Right cardiac atrium (tissue), 5 donors: ENCODE data around the gene NAT14. TPM values are rescaled to one million over a fixed set of nuclear protein-coding genes. Genes with fewer than 3 reads are reported as not detected.

Experiments
- ATAC-seq, 2 donors: fragments of 200-7000 bp; cut with Tn5 transposase; one replicate each; pipeline versions ENCODE4 v1.8.0 to v1.9.1; 2020; ENCODE audit warnings: moderate library complexity in 2 of 2, mild to moderate bottlenecking in 1 of 2
- DNase-seq, 3 donors: peaks; one replicate each; pipeline ENCODE4 v3.0.0-alpha.2; 2020
- H3K27ac ChIP-seq: one replicate; pipeline ENCODE4 v1.5.1; 2013; ENCODE audit warnings: mild to moderate bottlenecking, low read length, control low read depth, moderate library complexity
- H3K27me3 ChIP-seq: one replicate; pipeline ENCODE4 v1.6.1; 2013; ENCODE audit not compliant: control insufficient read depth, insufficient read depth
- H3K4me1 ChIP-seq: one replicate; pipeline ENCODE4 v1.6.1; 2013; ENCODE audit warnings: low read length; ENCODE audit not compliant: control insufficient read depth, insufficient read depth
- H3K4me3 ChIP-seq: one replicate; pipeline ENCODE4 v1.5.1; 2013; ENCODE audit warnings: low read length, control low read depth
- H3K9me3 ChIP-seq: one replicate; pipeline ENCODE4 v1.6.1; 2013; ENCODE audit warnings: low read length; ENCODE audit not compliant: control insufficient read depth
- WGBS: extraction: QIAGEN DNeasy Blood & Tissue Kit; methylation state at CpG from one replicate; pipeline ENCODE4 v1.1.7; 2013; 5-methylcytosine and 5-hydroxymethylcytosine counted together
- intact Hi-C, 4 donors: fragments of 100-400 bp; cut with DNase I; formaldehyde crosslinking; loops; one replicate each; pipeline versions ENCODE4 v1.11.0 to v1.14.0; 2022 to 2023
- long read RNA-seq, 4 donors: library from polyadenylated mRNA; unstranded; transcript quantifications; one replicate each; pipeline ENCODE4 v2.0.0, GENCODE V29; 2020 to 2021
- polyA plus RNA-seq: library from polyadenylated mRNA; stranded (reverse); fragments of 200-250 nt; gene quantifications from one replicate; pipeline ENCODE4 v1.2.3, GENCODE V29; 2013
- total RNA-seq, 4 donors: library from RNA; stranded (reverse); fragmentation: NEBNext Ultra II Directional; extraction: Animal tissue kit (Norgen Biotek cat#: 25700); gene quantifications; one replicate each; pipeline ENCODE4 v1.2.1, GENCODE V29; 2021
- donor health status: healthy with polysubstance abuse.
- donor health status: DM: no; HTN: yes; CAD: no.
- donor health status: DM: no; HTN: no; CAD: no.
- donor health status: DM: no; HTN: yes; CAD: no; lungs with severe emphysema.
- donor health status: DM: yes; HTN: yes; CAD: no.

The NAT14 gene
- total RNA-seq (10 to 100 TPM; 13.6 to 20.8 (median 15.0) TPM), polyA plus RNA-seq (15.8 TPM)
- long read RNA-seq, donor 1, transcript NAT14-201 (3 exons, 1,536 nt), result major isoform, 11 of 14 reads
- long read RNA-seq, donor 1, partial matches to known transcripts, result 0 of 14 reads
- long read RNA-seq, donor 1, other reads (novel, unspliced or antisense), result 2 of 14 reads
- long read RNA-seq, donor 2, transcript NAT14-201 (3 exons, 1,536 nt), result major isoform, 8 of 10 reads
- long read RNA-seq, donor 2, partial matches to known transcripts, result 0 of 10 reads
- long read RNA-seq, donor 2, other reads (novel, unspliced or antisense), result 2 of 10 reads
- long read RNA-seq, donor 3, partial matches to known transcripts, result 0 of 1 reads
- long read RNA-seq, donor 3, other reads (novel, unspliced or antisense), result 1 of 1 reads
- long read RNA-seq, donor 4, transcript NAT14-201 (3 exons, 1,536 nt), result major isoform, 9 of 12 reads
- long read RNA-seq, donor 4, partial matches to known transcripts, result 2 of 12 reads
- long read RNA-seq, donor 4, other reads (novel, unspliced or antisense), result 0 of 12 reads

GRCh38 chr19:55484593-55485438 lies at the start of gene NAT14:
Gene NAT14 (plus strand): TSS chr19:55485188. CDS start chr19:55485709, 521 bp downstream.
- H3K9me3 ChIP-seq, result no peaks in the 10 kb centered on the region
- H3K27ac ChIP-seq, result peak within 1 kb of the TSS; percentile 79
- intact Hi-C loops, result no loop called here
- peak within 1 kb of the TSS; percentile 64 for H3K4me3 ChIP-seq
- ATAC-seq, result peak; percentile 43 to 50
- peaks cover 3% of the 10 kb centered on the region for H3K4me1 ChIP-seq
- peak; percentile 71 to 87 (median 84) for DNase-seq
- no peaks in the 10 kb centered on the region for H3K27me3 ChIP-seq
- WGBS, result 2% methylated on average over 78 of the region's 78 CpGs

- 40% methylated on average over 8 of the region's 8 CpGs for WGBS
- ATAC-seq (no peak), DNase-seq (no peak)
- Histone ChIP-seq H3K4me1 (no peaks in the 10 kb centered on the region), H3K9me3 (no peaks in the 10 kb centered on the region), H3K4me3 (no peak overlapping the region), H3K27ac (no peak overlapping the region), H3K27me3 (no peaks in the 10 kb centered on the region)
- intact Hi-C loops, result no loop called here
These were observed 48.1 kb upstream of the NAT14 start for GRCh38 chr19:55436847-55437246.

- H3K27ac ChIP-seq, result no peak overlapping the region
- H3K27me3 ChIP-seq, result no peaks in the 10 kb centered on the region
- DNase-seq (peak; percentile 50 to 84 (median 84)), ATAC-seq (peak; percentile 66 to 77)
- H3K9me3 ChIP-seq, result no peaks in the 10 kb centered on the region
- WGBS, result 3% methylated on average over 17 of the region's 17 CpGs
- no peaks in the 10 kb centered on the region for H3K4me1 ChIP-seq
- no peak overlapping the region for H3K4me3 ChIP-seq
- intact Hi-C loops, result no loop called here
These were observed 47.6 kb upstream of the NAT14 start for GRCh38 chr19:55437410-55437809.

- WGBS, result 78% methylated on average over 5 of the region's 5 CpGs
- H3K27me3 ChIP-seq, result no peaks in the 10 kb centered on the region
- H3K4me3 ChIP-seq, result no peak overlapping the region
- no peak overlapping the region for H3K27ac ChIP-seq
- H3K9me3 ChIP-seq, result no peaks in the 10 kb centered on the region
- ATAC-seq, result no peak
- no peaks in the 10 kb centered on the region for H3K4me1 ChIP-seq
- intact Hi-C loops, result no loop called here
- no peak for DNase-seq
These were observed 45.9 kb upstream of the NAT14 start for GRCh38 chr19:55439052-55439451.

GRCh38 chr19:55440411-55441105 lies 44.4 kb upstream of the NAT14 start:
- Histone ChIP-seq H3K4me3 (no peak overlapping the region), H3K27ac (no peak overlapping the region), H3K27me3 (no peaks in the 10 kb centered on the region), H3K4me1 (no peaks in the 10 kb centered on the region), H3K9me3 (no peaks in the 10 kb centered on the region)
- DNase-seq, result peak in 2 of 3 donors; percentile 62 to 68
- WGBS, result 8% methylated on average over 39 of the region's 39 CpGs
- intact Hi-C loops, result no loop called here
- no peak for ATAC-seq

GRCh38 chr19:55441319-55441691 lies 43.7 kb upstream of the NAT14 start:
- Histone ChIP-seq H3K27ac (no peak overlapping the region), H3K9me3 (no peaks in the 10 kb centered on the region), H3K27me3 (no peaks in the 10 kb centered on the region), H3K4me3 (no peak overlapping the region), H3K4me1 (no peaks in the 10 kb centered on the region)
- intact Hi-C loops, result no loop called here
- 4% methylated on average over 21 of the region's 21 CpGs for WGBS
- no peak for ATAC-seq
- DNase-seq, result no peak

- DNase-seq (peak in 1 of 3 donors; percentile 53), ATAC-seq (no peak)
- intact Hi-C loops, result no loop called here
- WGBS, result 3% methylated on average over 39 of the region's 39 CpGs
- H3K27ac ChIP-seq, result no peak overlapping the region
- H3K27me3 ChIP-seq, result no peaks in the 10 kb centered on the region
- no peaks in the 10 kb centered on the region for H3K4me1 ChIP-seq
- H3K4me3 ChIP-seq, result no peak overlapping the region
- no peaks in the 10 kb centered on the region for H3K9me3 ChIP-seq
These were observed 43.2 kb upstream of the NAT14 start for GRCh38 chr19:55441692-55442321.

GRCh38 chr19:55442372-55442961 lies 42.5 kb upstream of the NAT14 start:
- no peaks in the 10 kb centered on the region for H3K27me3 ChIP-seq
- WGBS, result 1% methylated on average over 72 of the region's 72 CpGs
- intact Hi-C loops, result no loop called here

GRCh38 chr19:55443045-55443823 lies 41.8 kb upstream of the NAT14 start, which contains the start of gene SHISA7:
Gene SHISA7 (minus strand): TSS chr19:55443300. CDS start chr19:55442863, 437 bp downstream.
- DNase-seq (no peak), ATAC-seq (no peak)
- Histone ChIP-seq H3K4me1 (no peaks in the 10 kb centered on the region), H3K27me3 (no peaks in the 10 kb centered on the region), H3K9me3 (no peaks in the 10 kb centered on the region), H3K27ac (no peak within 1 kb of the TSS), H3K4me3 (no peak within 1 kb of the TSS)
- 2% methylated on average over 43 of the region's 43 CpGs for WGBS
- intact Hi-C loops, result no loop called here

More at GRCh38 chr19:55442372-55442961, 42.5 kb upstream of the NAT14 start:
- DNase-seq (no peak), ATAC-seq (no peak)
- Histone ChIP-seq H3K27ac (no peak overlapping the region), H3K4me3 (no peak overlapping the region), H3K4me1 (no peaks in the 10 kb centered on the region), H3K9me3 (no peaks in the 10 kb centered on the region)
